Transverse colon (tissue), 4 donors: Measurements from ENCODE around the gene SLC2A4. TPM values are rescaled to one million over a fixed set of nuclear protein-coding genes. Genes with fewer than 3 reads are reported as not detected.

Experiments
- DNase-seq: peaks from one replicate; pipeline ENCODE4 v3.0.0-alpha.2; 2019
- H3K27ac ChIP-seq, 4 donors: fragments of 200-600 bp; sonication (generic); 2 replicates each; pipeline ENCODE4 v1.5.1; 2016 to 2018; ENCODE audit warnings: inconsistent platforms in 4 of 4
- H3K27me3 ChIP-seq: fragments of 200-600 bp; sonication (generic); 2 replicates; pipeline ENCODE4 v1.5.1; 2017; ENCODE audit warnings: inconsistent platforms
- H3K36me3 ChIP-seq, 4 donors: fragments of 200-600 bp; sonication (generic); 2 replicates each; pipeline ENCODE4 v1.5.1; 2017 to 2019; ENCODE audit warnings: inconsistent platforms in 4 of 4
- H3K4me1 ChIP-seq, 4 donors: fragments of 200-600 bp; sonication (generic); 2 replicates each; pipeline ENCODE4 v1.5.1; 2017 to 2020; ENCODE audit warnings: inconsistent platforms in 4 of 4
- H3K4me3 ChIP-seq, 4 donors: fragments of 200-600 bp; sonication (generic); 1 replicate in 1 of 4; 2 replicates in 3 of 4; pipeline versions ENCODE4 v1.5.1 to v1.6.1; 2017 to 2019; ENCODE audit warnings: inconsistent platforms in 4 of 4
- H3K9me3 ChIP-seq, 2 donors: fragments of 200-600 bp; sonication (generic); 2 replicates each; pipeline ENCODE4 v1.5.1; 2017 to 2019; ENCODE audit warnings: inconsistent platforms in 2 of 2
- EP300 ChIP-seq: sonication (generic); formaldehyde crosslinking; IDR thresholded peaks from one replicate; pipeline ENCODE4 v1.6.1; 2017; ENCODE audit warnings: antibody characterized with exemption, low read depth
- POLR2A ChIP-seq: fragments of 450-650 bp; IDR thresholded peaks from one replicate; pipeline ENCODE4 v1.6.1; 2016; ENCODE audit warnings: antibody characterized with exemption, mild to moderate bottlenecking, moderate library complexity
- POLR2AphosphoS5 ChIP-seq, 3 donors: sonication (generic); formaldehyde crosslinking; IDR thresholded peaks; one replicate each; pipeline ENCODE4 v1.6.1; 2016; ENCODE audit warnings: antibody characterized with exemption in 3 of 3
- WGBS, 2 donors: methylation state at CpG; one replicate each; pipeline ENCODE4 v1.1.5; 2018; ENCODE audit warnings: low coverage in 1 of 2; 5-methylcytosine and 5-hydroxymethylcytosine counted together
- in situ Hi-C, 4 donors: fragments of 200-750 bp; cut with MboI; loops; one replicate each; pipeline versions ENCODE4 v1.15.0 to v1.15.1; 2017; ENCODE audit warnings: low sequenced_read_pairs in 3 of 4, low pct_ligation_motif_present in 1 of 4, low pct_unique_long_range_greater_than_20kb in 1 of 4
- intact Hi-C: fragments of 100-400 bp; cut with DNase I; formaldehyde crosslinking; loops from one replicate; pipeline ENCODE4 v1.15.1; 2023; ENCODE audit warnings: low total_unique reads
- total RNA-seq, 4 donors: library from RNA; depleted of rRNA; stranded (reverse); fragments of >200 nt; gene quantifications; one replicate each; pipeline ENCODE4 v1.1.0, GENCODE V29; 2016
- TF ChIP-seq, protein P1 (sequence below), 5 experiments: fragments of 200-600 bp in 3 of 5; fragments of 450-650 bp in 2 of 5; sonication (generic) in 3 of 5; IDR thresholded peaks; 1 replicate in 2 of 5; 2 replicates in 3 of 5; pipeline ENCODE4 v1.5.1; 2016 to 2017; ENCODE audit warnings: antibody characterized with exemption in 5 of 5, inconsistent platforms in 3 of 5, mild to moderate bottlenecking in 2 of 5, moderate library complexity in 1 of 5

The SLC2A4 gene
- total RNA-seq, 4 donors from 2014 or later: 9.7 to 35.5 (median 20.3) TPM

DNA sequence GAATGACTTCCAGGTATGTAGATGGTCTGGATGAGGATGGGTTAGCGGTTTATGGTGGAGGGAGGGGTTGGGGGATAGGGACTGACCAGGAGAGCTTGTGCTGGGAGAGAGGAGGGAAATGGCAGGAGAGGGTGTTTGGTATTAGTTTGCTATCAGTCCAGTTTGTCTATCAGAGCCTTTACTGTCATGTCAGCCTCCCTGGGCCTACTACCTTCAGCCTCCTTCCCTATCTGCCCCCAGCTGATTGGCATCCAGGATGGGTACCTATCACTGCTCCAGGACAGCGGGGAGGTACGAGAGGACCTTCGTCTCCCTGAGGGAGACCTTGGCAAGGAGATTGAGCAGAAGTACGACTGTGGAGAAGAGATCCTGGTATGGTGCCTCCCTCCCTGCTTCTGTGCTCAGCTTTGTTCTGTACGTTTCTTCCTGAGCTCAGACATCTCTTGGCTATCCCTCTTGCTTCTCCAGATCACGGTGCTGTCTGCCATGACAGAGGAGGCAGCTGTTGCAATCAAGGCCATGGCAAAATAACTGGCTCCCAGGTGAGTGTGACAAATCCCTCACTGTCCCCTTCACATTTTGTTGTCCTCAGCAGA lies 29.7 kb downstream of the SLC2A4 start:
- H3K4me1 ChIP-seq: peaks cover 22 to 56% (median 39%) of the 10 kb centered on the region in 4 donors
- H3K27ac ChIP-seq: no peak overlapping the region

DNA sequence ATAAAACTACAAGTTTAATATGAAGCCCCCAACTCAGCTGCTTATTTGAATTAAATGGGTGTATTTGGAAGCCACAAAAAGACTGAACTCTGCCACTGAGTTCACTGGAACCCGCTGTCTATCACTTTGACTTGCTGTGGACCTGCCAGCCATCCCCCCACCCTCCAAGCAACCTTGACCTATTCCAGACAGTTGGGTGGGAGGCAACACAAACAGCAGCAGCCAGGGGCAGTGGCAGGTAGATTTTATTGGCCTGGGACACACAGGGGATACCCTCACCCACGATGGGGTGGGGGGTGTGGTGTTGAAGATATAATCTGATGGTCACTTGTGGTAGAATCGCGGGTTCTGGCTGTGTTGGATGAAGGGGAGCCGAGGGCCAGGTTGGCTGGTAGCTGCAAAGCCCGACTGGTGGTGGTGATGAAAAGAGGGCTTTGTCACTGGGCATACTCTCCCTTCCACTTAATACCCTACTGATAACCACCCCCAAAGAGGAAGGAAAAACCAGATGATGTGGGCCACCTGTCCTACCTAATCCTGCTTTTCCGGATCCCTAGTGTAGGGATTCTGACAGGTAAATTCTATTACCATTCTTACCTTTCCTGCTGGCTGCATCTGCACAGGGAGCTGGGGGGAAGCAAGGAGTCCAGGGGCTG lies 31.0 kb downstream of the SLC2A4 start:
- Histone ChIP-seq H3K27ac (peak overlapping the region in 2 of 4 donors; percentile 9 to 98), H3K4me3 (no peak overlapping the region), H3K9me3 (no peaks in the 10 kb centered on the region), H3K27me3 (no peaks in the 10 kb centered on the region), H3K4me1 (peaks cover 22 to 53% (median 37%) of the 10 kb centered on the region in 4 donors), H3K36me3 (peaks cover 0 to 44% (median 18%) of the 10 kb centered on the region in 4 donors)
- intact Hi-C loops (no loop called here), in situ Hi-C loops (no loop called here)
- no peak for DNase-seq
- WGBS, 2 donors: 74% methylated on average over 7 of the region's 7 CpGs; no CpG with 5 or more reads in 1 of the 2 donors
- TF ChIP-seq POLR2A: peak; percentile 1
- no peak for TF ChIP-seq EP300
- TF ChIP-seq, protein P1, sequence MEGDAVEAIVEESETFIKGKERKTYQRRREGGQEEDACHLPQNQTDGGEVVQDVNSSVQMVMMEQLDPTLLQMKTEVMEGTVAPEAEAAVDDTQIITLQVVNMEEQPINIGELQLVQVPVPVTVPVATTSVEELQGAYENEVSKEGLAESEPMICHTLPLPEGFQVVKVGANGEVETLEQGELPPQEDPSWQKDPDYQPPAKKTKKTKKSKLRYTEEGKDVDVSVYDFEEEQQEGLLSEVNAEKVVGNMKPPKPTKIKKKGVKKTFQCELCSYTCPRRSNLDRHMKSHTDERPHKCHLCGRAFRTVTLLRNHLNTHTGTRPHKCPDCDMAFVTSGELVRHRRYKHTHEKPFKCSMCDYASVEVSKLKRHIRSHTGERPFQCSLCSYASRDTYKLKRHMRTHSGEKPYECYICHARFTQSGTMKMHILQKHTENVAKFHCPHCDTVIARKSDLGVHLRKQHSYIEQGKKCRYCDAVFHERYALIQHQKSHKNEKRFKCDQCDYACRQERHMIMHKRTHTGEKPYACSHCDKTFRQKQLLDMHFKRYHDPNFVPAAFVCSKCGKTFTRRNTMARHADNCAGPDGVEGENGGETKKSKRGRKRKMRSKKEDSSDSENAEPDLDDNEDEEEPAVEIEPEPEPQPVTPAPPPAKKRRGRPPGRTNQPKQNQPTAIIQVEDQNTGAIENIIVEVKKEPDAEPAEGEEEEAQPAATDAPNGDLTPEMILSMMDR (IDR thresholded peaks at IDR 0.05): no peak
- TF ChIP-seq POLR2AphosphoS5 (IDR thresholded peaks at IDR 0.05): no peak

More for the DNA sequence above, 29.7 kb downstream of the SLC2A4 start:
- intact Hi-C loops: no loop called here
- in situ Hi-C loops: no loop called here
- DNase-seq: no peak
- WGBS, 2 donors: 63 to 84% methylated on average over 2 to 7 of the region's 7 CpGs
- H3K27me3 ChIP-seq: no peaks in the 10 kb centered on the region
- TF ChIP-seq, protein P1 (IDR thresholded peaks at IDR 0.05): no peak
- TF ChIP-seq POLR2A: no peak
- no peak for TF ChIP-seq POLR2AphosphoS5 (IDR thresholded peaks at IDR 0.05)
- no peak for TF ChIP-seq EP300
- H3K9me3 ChIP-seq: no peaks in the 10 kb centered on the region
- H3K36me3 ChIP-seq: peaks cover 0 to 38% (median 18%) of the 10 kb centered on the region in 4 donors
- no peak overlapping the region for H3K4me3 ChIP-seq

DNA sequence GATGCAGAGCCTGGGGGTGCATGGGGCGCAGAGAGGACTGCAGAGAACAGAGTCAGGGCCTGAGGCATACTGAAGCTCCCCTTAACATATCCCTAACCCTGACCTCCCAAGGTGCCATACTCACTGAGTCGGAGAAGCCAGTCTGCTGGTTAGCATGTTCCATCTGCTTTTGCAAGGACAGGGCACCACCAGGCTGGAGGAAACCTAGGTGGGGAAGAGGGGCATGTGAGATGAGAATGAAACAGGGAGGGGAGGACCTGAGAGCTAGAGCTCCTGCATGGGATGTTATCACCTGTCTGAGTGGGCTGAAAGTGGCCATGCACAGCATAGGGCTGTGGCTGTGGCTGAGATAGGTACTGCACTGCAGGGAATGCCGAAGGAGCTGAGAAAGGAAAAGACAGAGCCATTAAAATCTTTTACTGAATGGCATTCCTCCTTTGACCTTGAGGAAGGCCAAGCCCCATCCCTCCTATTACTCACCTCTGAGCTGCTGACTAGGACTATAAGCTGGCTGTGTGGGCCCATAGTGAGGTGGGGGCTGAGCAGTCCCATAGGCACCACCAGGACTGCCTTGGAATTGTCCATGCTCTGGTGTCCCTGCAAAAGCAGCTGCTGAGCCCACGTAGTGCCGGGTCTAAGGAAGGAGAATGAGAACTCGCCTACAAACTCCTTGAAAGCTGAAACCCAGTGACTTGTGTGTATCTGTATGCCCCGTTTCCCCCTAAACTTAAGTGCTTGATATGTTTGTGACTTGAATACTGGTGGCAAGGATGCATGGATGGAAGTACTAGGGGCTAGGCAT lies 31.8 kb downstream of the SLC2A4 start:
- H3K4me1 ChIP-seq: peaks cover 22 to 53% (median 37%) of the 10 kb centered on the region in 4 donors

More for the DNA sequence above, 31.8 kb downstream of the SLC2A4 start:
- Histone ChIP-seq H3K27ac (peak overlapping the region in 3 of 4 donors; percentile 15 to 98 (median 96)), H3K9me3 (no peaks in the 10 kb centered on the region), H3K36me3 (peaks cover 0 to 47% (median 18%) of the 10 kb centered on the region in 4 donors), H3K4me3 (no peak overlapping the region), H3K27me3 (no peaks in the 10 kb centered on the region)
- in situ Hi-C loops: no loop called here
- intact Hi-C loops: no loop called here
- no peak for DNase-seq
- TF ChIP-seq POLR2AphosphoS5 (IDR thresholded peaks at IDR 0.05) (no peak), POLR2A (no peak), EP300 (no peak)
- TF ChIP-seq, protein P1 (IDR thresholded peaks at IDR 0.05): peak in 3 of 5 experiments; percentile 21 to 32 (median 26)
- WGBS, 2 donors: 75 to 84% methylated on average over 4 to 7 of the region's 7 CpGs
